Measurements from ENCODE around the gene PSMC3IP.

DNA sequence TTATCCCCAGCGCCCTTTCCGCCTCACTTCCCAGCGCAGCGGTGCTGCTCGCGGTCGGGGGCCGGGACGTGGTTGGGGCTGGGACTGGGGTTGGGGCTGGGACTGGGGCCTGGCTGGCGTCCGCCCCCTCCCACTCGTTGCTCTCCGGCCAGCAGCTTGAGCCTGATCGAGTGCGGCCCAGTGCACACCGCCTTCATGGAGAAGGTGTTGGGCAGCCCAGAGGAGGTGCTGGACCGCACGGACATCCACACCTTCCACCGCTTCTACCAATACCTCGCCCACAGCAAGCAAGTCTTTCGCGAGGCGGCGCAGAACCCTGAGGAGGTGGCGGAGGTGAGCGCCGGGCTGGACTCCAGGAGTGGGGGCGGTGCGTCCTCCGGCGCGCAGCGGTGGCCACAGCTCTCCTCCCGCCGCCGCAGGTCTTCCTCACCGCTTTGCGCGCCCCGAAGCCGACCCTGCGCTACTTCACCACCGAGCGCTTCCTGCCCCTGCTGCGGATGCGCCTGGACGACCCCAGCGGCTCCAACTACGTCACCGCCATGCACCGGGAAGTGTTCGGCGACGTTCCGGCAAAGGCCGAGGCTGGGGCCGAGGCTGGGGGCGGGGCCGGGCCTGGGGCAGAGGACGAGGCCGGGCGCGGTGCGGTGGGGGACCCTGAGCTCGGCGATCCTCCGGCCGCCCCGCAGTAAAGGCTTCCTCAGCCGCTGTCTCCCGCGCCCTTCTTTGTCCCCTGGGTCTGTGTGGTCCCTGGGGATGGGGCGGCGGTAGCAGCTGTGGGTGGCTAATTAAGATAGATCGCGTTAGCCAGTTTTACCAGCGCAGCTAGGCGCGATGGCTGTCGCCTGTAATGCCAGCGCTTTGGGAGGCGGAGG lies 23.0 kb downstream of the PSMC3IP start:
- TF ChIP-seq POLR2A (IDR thresholded peaks at IDR 0.05; ENCODE audit: low read length) (peak; percentile 54), GATA1 (IDR thresholded peaks at IDR 0.05; ENCODE audit: low read depth, low read length) (no peak)

Data from erythroblast (primary cell).